ENCODE results near the gene ZNF496.

The ZNF496 gene

DNA sequence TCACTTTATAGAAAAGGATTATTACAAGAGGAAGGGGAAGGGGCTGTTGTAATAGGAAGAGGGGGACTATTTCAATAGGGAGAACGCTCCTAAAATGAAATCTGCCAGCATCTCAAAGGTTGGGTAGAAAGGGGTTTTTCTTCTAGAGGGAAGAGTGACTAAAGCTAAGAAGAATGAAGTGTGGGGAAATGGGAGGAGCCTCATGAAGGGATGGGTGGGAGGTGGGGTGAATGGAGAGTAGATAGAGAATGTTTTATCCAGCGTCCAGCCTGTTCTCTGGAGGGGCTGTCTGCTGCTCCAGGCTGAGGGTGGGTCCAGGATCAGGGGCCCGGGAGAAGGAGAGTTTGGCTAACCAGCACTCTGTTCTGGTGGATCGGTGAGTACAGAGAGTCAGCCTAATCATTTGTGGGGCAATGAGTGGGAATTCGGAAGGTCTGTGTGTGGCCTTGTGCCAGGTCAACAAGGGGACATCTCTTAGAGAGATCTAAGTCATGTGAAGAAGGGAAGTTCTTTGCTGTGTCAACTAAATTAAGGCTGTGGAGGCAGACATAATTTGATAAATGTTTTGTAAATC is 50.6 kb downstream of the ZNF496 start:
- TF ChIP-seq CREB1 (IDR thresholded peaks at IDR 0.05; ENCODE audit: low read depth), result no peak
- TF ChIP-seq EP300 (IDR thresholded peaks at IDR 0.05; ENCODE audit: borderline replicate concordance), result no peak
- TF ChIP-seq, protein P1, sequence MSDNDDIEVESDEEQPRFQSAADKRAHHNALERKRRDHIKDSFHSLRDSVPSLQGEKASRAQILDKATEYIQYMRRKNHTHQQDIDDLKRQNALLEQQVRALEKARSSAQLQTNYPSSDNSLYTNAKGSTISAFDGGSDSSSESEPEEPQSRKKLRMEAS (IDR thresholded peaks at IDR 0.05), result no peak
- no peak for TF ChIP-seq ZBTB7A (IDR thresholded peaks at IDR 0.05; ENCODE audit: low read depth)
- no peak for TF ChIP-seq TEAD4 (IDR thresholded peaks at IDR 0.05)
- no peak for TF ChIP-seq CEBPB (IDR thresholded peaks at IDR 0.05)
- TF ChIP-seq TAF1 (IDR thresholded peaks at IDR 0.05; ENCODE audit: low read depth), result no peak
- TF ChIP-seq TCF12 (IDR thresholded peaks at IDR 0.05; ENCODE audit: low read depth), result no peak

DNA sequence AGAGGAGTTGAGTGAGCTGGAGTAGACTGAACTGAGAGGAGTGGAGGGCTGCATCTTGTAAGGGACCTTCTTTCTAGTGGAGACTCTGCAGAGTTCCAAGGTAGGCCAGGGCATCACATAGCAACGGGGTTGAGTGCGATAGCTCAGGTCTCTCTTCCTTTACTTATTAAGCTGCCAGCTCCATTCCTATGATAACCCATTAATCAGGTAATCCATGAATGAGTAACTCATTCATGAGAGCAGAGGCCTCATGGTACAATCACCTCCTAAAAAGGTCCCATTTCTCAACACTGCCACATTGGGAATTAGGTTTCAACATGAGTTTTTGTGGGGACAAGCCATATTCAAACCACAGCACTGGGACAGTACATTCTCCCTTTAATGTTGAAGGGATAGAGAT is 54.5 kb downstream of the ZNF496 start:
- TF ChIP-seq, protein P2, sequence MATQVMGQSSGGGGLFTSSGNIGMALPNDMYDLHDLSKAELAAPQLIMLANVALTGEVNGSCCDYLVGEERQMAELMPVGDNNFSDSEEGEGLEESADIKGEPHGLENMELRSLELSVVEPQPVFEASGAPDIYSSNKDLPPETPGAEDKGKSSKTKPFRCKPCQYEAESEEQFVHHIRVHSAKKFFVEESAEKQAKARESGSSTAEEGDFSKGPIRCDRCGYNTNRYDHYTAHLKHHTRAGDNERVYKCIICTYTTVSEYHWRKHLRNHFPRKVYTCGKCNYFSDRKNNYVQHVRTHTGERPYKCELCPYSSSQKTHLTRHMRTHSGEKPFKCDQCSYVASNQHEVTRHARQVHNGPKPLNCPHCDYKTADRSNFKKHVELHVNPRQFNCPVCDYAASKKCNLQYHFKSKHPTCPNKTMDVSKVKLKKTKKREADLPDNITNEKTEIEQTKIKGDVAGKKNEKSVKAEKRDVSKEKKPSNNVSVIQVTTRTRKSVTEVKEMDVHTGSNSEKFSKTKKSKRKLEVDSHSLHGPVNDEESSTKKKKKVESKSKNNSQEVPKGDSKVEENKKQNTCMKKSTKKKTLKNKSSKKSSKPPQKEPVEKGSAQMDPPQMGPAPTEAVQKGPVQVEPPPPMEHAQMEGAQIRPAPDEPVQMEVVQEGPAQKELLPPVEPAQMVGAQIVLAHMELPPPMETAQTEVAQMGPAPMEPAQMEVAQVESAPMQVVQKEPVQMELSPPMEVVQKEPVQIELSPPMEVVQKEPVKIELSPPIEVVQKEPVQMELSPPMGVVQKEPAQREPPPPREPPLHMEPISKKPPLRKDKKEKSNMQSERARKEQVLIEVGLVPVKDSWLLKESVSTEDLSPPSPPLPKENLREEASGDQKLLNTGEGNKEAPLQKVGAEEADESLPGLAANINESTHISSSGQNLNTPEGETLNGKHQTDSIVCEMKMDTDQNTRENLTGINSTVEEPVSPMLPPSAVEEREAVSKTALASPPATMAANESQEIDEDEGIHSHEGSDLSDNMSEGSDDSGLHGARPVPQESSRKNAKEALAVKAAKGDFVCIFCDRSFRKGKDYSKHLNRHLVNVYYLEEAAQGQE (IDR thresholded peaks at IDR 0.05; ENCODE audit: low read depth), result no peak
- TF ChIP-seq FOXM1 (IDR thresholded peaks at IDR 0.05; ENCODE audit: borderline replicate concordance, low read depth) (no peak), EP300 (IDR thresholded peaks at IDR 0.05; ENCODE audit: borderline replicate concordance) (no peak), ZBTB7A (IDR thresholded peaks at IDR 0.05; ENCODE audit: low read depth) (no peak), TEAD4 (IDR thresholded peaks at IDR 0.05) (no peak), RAD21 (IDR thresholded peaks at IDR 0.05; ENCODE audit: low read depth) (no peak), YY1 (IDR thresholded peaks at IDR 0.05; ENCODE audit: low read depth) (no peak), TAF1 (IDR thresholded peaks at IDR 0.05; ENCODE audit: low read depth) (no peak), CREB1 (IDR thresholded peaks at IDR 0.05; ENCODE audit: low read depth) (no peak), EGR1 (IDR thresholded peaks at IDR 0.05) (no peak), TCF12 (IDR thresholded peaks at IDR 0.05; ENCODE audit: low read depth) (no peak), NFIC (IDR thresholded peaks at IDR 0.05) (no peak), CEBPB (IDR thresholded peaks at IDR 0.05) (no peak)
- TF ChIP-seq, protein P1 (IDR thresholded peaks at IDR 0.05), result no peak
- TF ChIP-seq, protein P3, sequence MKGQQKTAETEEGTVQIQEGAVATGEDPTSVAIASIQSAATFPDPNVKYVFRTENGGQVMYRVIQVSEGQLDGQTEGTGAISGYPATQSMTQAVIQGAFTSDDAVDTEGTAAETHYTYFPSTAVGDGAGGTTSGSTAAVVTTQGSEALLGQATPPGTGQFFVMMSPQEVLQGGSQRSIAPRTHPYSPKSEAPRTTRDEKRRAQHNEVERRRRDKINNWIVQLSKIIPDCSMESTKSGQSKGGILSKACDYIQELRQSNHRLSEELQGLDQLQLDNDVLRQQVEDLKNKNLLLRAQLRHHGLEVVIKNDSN (IDR thresholded peaks at IDR 0.05), result no peak

DNA sequence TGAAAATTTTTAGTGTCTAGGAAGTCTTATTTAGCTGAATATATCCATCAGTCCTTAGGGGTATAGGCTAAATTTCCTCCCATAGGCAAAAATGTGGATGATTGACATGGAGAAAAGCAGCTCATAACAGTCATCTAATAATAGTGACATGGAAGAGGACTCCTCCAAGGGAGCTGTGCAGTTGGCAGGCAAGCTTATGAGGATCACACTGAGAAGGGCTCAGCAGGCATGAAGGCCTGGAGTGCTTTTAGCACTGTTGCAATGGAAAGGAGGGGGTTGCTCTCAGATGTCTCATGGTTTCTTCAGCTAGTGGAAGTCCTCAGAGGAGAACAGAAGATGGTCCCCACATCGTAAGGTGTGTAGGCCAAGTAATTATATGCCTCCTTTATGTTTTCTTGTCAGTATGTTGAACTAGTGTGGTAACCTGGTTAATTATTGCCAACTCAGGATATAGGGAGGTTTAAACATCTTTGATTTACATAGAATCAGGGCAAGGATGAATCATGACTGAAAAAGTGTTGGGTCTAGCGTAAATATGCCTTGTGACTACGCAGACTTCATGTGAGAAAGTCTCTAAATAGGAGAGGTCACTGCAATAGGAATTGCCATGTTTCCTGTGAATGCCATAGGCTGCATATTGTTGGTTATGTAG is 56.9 kb downstream of the ZNF496 start:
- TF ChIP-seq TEAD4 (IDR thresholded peaks at IDR 0.05) (no peak), YY1 (IDR thresholded peaks at IDR 0.05; ENCODE audit: low read depth) (no peak), EGR1 (IDR thresholded peaks at IDR 0.05) (no peak), TCF12 (IDR thresholded peaks at IDR 0.05; ENCODE audit: low read depth) (no peak), RAD21 (IDR thresholded peaks at IDR 0.05; ENCODE audit: low read depth) (no peak), FOXM1 (IDR thresholded peaks at IDR 0.05; ENCODE audit: borderline replicate concordance, low read depth) (no peak), ZBTB7A (IDR thresholded peaks at IDR 0.05; ENCODE audit: low read depth) (no peak), CREB1 (IDR thresholded peaks at IDR 0.05; ENCODE audit: low read depth) (no peak), CEBPB (IDR thresholded peaks at IDR 0.05) (no peak), NFIC (IDR thresholded peaks at IDR 0.05) (no peak), TAF1 (IDR thresholded peaks at IDR 0.05; ENCODE audit: low read depth) (no peak)
- TF ChIP-seq, protein P2 (IDR thresholded peaks at IDR 0.05; ENCODE audit: low read depth), result no peak
- TF ChIP-seq, protein P1 (IDR thresholded peaks at IDR 0.05), result no peak

DNA sequence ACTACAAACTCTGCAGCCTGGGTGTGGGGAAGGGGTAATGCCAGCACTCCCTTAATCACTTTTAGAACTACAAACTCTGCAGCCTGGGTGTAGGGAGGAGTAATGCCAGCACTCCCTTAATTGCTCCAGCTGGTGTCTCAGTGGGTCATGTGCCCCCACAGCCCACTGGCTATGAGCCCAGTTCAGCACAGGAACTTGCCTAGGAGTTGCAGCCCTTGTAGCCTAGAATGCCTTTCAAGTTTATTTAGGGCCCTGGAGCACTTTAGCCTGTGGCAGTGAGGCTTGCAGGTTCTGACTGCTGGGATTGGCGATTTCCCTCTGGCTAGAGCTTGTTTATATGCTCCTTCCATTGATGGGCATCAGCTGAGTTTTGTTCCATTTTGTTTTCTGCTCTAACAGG is 58.7 kb downstream of the ZNF496 start:
- no peak for TF ChIP-seq TEAD4 (IDR thresholded peaks at IDR 0.05)
- no peak for TF ChIP-seq CEBPB (IDR thresholded peaks at IDR 0.05)
- TF ChIP-seq YY1 (IDR thresholded peaks at IDR 0.05; ENCODE audit: low read depth), result no peak
- TF ChIP-seq, protein P2 (IDR thresholded peaks at IDR 0.05; ENCODE audit: low read depth), result no peak
- TF ChIP-seq TAF1 (IDR thresholded peaks at IDR 0.05; ENCODE audit: low read depth), result no peak
- no peak for TF ChIP-seq NFIC (IDR thresholded peaks at IDR 0.05)

All from Ishikawa (cell line).